Astrocyte (in vitro differentiated cells and primary cell): ENCODE measurements around the gene CYTH4.

Experiments used
- EZH2 ChIP-seq: IDR thresholded peaks from 2 replicates; pipeline ENCODE4 v1.6.1; 2012; ENCODE audit warnings: mild to moderate bottlenecking, low read length, inconsistent platforms; ENCODE audit not compliant: insufficient read depth
- TF ChIP-seq, protein P1 (sequence below): IDR thresholded peaks from 2 replicates; pipeline ENCODE4 v1.5.1; 2011; ENCODE audit warnings: low read depth, mild to moderate bottlenecking, inconsistent platforms, low read length, moderate library complexity; ENCODE audit not compliant: insufficient read depth

DNA sequence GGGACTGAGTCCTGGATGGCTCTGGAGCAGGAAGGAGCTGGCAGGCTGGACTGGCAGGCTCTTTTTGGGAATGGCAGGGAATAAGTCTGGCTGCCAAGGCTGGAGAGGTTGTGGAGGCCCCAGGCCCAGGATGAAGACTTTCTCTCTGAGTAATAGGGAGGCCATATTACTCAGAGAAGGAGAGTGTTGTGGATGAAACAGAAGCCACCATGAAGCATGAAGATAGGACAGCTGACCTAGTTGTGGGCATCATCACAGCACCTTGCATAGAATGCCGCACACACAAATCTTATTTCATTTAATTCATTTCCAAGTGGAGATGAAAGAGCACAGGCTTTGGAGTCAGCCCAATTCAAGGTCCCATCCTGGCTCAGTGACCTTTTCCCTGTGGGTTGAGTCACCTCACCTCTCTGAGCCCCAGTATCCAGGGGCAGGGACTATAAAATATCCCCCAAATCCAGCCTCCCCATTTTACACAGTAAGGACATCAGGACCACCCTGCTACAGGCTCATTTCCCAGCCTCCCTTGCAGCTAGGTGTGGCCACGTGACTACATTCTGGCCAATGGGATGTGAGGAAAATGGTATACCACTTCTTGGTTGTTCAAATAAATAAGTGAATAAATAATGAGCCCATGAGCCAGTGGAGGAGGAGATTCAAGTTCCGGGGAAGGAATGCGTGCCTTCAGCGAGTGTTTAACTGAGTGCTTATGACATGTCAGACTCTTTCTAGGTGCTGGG is 9.4 kb downstream of the CYTH4 start:
- TF ChIP-seq, protein P1, sequence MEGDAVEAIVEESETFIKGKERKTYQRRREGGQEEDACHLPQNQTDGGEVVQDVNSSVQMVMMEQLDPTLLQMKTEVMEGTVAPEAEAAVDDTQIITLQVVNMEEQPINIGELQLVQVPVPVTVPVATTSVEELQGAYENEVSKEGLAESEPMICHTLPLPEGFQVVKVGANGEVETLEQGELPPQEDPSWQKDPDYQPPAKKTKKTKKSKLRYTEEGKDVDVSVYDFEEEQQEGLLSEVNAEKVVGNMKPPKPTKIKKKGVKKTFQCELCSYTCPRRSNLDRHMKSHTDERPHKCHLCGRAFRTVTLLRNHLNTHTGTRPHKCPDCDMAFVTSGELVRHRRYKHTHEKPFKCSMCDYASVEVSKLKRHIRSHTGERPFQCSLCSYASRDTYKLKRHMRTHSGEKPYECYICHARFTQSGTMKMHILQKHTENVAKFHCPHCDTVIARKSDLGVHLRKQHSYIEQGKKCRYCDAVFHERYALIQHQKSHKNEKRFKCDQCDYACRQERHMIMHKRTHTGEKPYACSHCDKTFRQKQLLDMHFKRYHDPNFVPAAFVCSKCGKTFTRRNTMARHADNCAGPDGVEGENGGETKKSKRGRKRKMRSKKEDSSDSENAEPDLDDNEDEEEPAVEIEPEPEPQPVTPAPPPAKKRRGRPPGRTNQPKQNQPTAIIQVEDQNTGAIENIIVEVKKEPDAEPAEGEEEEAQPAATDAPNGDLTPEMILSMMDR: no peak
- no peak for TF ChIP-seq EZH2
